Measurements from ENCODE around the gene SHC3. TPM values are rescaled to one million over a fixed set of nuclear protein-coding genes. Genes with fewer than 3 reads are reported as not detected.

Gene SHC3
- total RNA-seq, 1 experiment from 2014 or later, result 1.8 TPM

- H4K91ac ChIP-seq (ENCODE audit: insufficient read length, low read depth, low read length), result no peak overlapping the region
- no peaks in the 10 kb centered on the region for H3K9me3 ChIP-seq (ENCODE audit: control insufficient read depth, low read depth, low read length)
- H2AK5ac ChIP-seq (ENCODE audit: insufficient read length, low read length), result no peak overlapping the region
- H3K79me2 ChIP-seq (ENCODE audit: insufficient read depth, low read length), result no peaks in the 10 kb centered on the region
- H3K14ac ChIP-seq (ENCODE audit: insufficient read depth, low read length), result no peak overlapping the region
- no peak overlapping the region for H3K4me2 ChIP-seq (ENCODE audit: insufficient read depth, insufficient read length, low read length)
- H3K27me3 Mint-ChIP-seq (ENCODE audit: low read depth), result no peaks in the 10 kb centered on the region
- H3K4me1 ChIP-seq (ENCODE audit: insufficient read depth, low read length), result no peaks in the 10 kb centered on the region
- H2BK15ac ChIP-seq (ENCODE audit: low read depth, low read length), result no peak overlapping the region
- no peak overlapping the region for H3K23ac ChIP-seq (ENCODE audit: insufficient read length, low read depth, low read length)
- no peak overlapping the region for H4K8ac ChIP-seq (replicated peaks; ENCODE audit: insufficient read length, low read depth, low read length)
- H3K56ac ChIP-seq (ENCODE audit: insufficient read length, low read depth, low read length), result no peak overlapping the region
- no peak overlapping the region for H3K27ac ChIP-seq (ENCODE audit: insufficient read length, low read depth, low read length)
- H2BK120ac ChIP-seq (ENCODE audit: low read depth, low read length, poor library complexity, severe bottlenecking), result no peak overlapping the region
- no peak overlapping the region for H3K4ac ChIP-seq (ENCODE audit: low read depth, low read length)
- H2BK20ac ChIP-seq (ENCODE audit: low read depth, low read length, poor library complexity, severe bottlenecking), result no peak overlapping the region
- H4K20me1 ChIP-seq (ENCODE audit: control insufficient read depth, insufficient read depth, insufficient read length), result no peaks in the 10 kb centered on the region
- H3K27ac Mint-ChIP-seq, result no peak overlapping the region
- no peak overlapping the region for H2BK12ac ChIP-seq (ENCODE audit: insufficient read length, low read depth, low read length)
- H3K36me3 Mint-ChIP-seq (ENCODE audit: insufficient read depth in 1 of 3, low read depth in 3 of 3), result peaks cover 0 to 4% (median 2%) of the 10 kb centered on the region in 3 experiments; a peak in 3 of 7 replicates
- peaks cover 16 to 20% of the 10 kb centered on the region in 2 experiments for H3K9me3 Mint-ChIP-seq
- no peaks in the 10 kb centered on the region for H3K27me3 ChIP-seq (ENCODE audit: insufficient read depth, low read length)
- H2BK5ac ChIP-seq (ENCODE audit: insufficient read length, low read length), result no peak overlapping the region
- no peak for DNase-seq
- no peaks in the 10 kb centered on the region for H3K23me2 ChIP-seq (ENCODE audit: insufficient read length, low read depth, low read length, poor library complexity, severe bottlenecking)
- no peak overlapping the region for H3K18ac ChIP-seq (ENCODE audit: insufficient read length, low read depth, low read length)
- H2AFZ ChIP-seq (ENCODE audit: low read length), result no peak overlapping the region
- H3T11ph ChIP-seq (ENCODE audit: low read length), result no peak overlapping the region
- no peaks in the 10 kb centered on the region for H3K79me1 ChIP-seq (ENCODE audit: insufficient read depth, low read depth, low read length, poor library complexity, severe bottlenecking)
- no peak overlapping the region for H3K4me3 Mint-ChIP-seq
- H3K4me1 Mint-ChIP-seq, result peaks cover 4 to 11% of the 10 kb centered on the region in 2 experiments
- no peak for TF ChIP-seq CTCF (conservative IDR thresholded peaks at IDR 0.05)
- H4K5ac ChIP-seq (ENCODE audit: insufficient read length, low read depth, low read length), result no peak overlapping the region
- no peak overlapping the region for H3K9ac ChIP-seq (ENCODE audit: extremely low read depth, insufficient read length, low read length)
- WGBS (ENCODE audit: extremely low coverage, insufficient read length, low lambda C conversion rate), result no CpG with 5 or more reads among the region's 4 CpGs
These were observed 16.0 kb upstream of the SHC3 start for GRCh38 chr9:89194421-89195130.

Data from H9 (cell line).